DND-41 (cell line): ENCODE results near the gene KIF18B.

Source experiments
- CTCF ChIP-seq: IDR thresholded peaks from 2 replicates; pipeline ENCODE4 v1.5.1; 2012; ENCODE audit warnings: borderline replicate concordance, low read length, moderate library complexity, mild to moderate bottlenecking; ENCODE audit not compliant: poor library complexity, severe bottlenecking; ENCODE audit errors: extremely low read depth
- EZH2 ChIP-seq: IDR thresholded peaks from 3 replicates; pipeline ENCODE4 v1.6.1; 2012; ENCODE audit warnings: borderline replicate concordance, low read depth, mild to moderate bottlenecking, moderate library complexity, low read length, inconsistent platforms; ENCODE audit not compliant: severe bottlenecking

GRCh38 chr17:44904001-44904984 is 43.3 kb downstream of the KIF18B start:
- TF ChIP-seq CTCF: no peak
- TF ChIP-seq EZH2: no peak
